GM19193 (cell line): Measurements from ENCODE around the gene ADAMTS18.

Experiments used
- POLR2A ChIP-seq: IDR thresholded peaks from 4 replicates; pipeline ENCODE4 v1.6.1; 2011; ENCODE audit not compliant: insufficient read depth, insufficient read length; ENCODE audit errors: extremely low read depth

ADAMTS18 gene

DNA sequence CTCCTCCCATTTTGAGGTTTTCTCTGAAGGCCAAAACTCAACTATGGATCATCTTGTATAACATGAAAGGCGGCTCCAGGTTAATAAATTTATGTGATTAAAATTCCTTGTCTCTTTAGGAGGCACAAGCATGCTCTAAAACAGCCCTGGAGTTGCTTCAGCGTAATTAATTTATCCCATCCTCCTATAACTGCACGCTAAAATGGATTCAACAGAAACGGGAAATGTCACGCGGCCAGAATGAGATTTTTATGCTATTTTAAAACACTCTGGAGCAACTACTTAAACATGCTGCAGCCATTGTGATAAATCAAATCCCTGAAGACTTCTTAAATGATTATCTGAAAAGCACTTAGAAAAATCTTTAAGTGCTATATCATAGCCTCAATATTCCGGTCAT, 106.6 kb downstream of the ADAMTS18 start:
- TF ChIP-seq POLR2A, result no peak

DNA sequence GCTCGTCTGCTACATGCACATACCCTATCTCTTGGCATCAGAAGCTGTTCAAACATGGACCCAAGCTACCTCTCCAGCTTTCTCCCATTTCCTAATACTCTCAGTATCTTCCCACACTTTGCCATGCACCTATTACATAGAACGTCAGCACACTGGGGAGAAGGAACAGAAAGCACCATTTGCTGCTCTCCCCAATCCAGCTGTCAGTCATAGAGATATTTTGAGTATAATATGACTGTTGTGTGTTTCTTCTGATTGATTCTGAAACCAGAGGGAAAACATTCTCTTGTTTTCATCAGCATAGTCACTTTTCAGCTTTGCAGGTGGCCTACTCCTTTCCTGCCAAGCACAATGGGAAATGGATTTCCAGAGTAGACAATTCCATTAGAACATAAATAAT, 107.1 kb downstream of the ADAMTS18 start:
- no peak for TF ChIP-seq POLR2A

DNA sequence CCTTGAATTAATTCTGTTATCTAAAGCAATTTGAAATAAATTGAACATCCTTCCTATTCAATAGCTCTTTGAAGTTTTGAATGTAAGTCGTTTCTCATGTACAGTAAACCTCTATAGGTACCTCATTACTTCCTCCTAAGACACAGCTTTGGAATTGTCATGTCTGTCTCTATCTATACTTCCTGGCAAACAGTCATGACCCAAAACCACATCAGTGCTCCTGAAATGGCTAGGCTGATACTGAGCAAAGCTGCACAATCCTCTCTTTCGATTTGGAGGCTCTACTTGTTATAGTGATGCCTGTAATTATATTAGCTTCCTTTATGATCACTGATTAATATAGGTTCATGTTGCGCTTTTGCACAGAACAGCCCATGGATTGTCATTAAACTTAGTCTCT, 110.1 kb downstream of the ADAMTS18 start:
- no peak for TF ChIP-seq POLR2A

DNA sequence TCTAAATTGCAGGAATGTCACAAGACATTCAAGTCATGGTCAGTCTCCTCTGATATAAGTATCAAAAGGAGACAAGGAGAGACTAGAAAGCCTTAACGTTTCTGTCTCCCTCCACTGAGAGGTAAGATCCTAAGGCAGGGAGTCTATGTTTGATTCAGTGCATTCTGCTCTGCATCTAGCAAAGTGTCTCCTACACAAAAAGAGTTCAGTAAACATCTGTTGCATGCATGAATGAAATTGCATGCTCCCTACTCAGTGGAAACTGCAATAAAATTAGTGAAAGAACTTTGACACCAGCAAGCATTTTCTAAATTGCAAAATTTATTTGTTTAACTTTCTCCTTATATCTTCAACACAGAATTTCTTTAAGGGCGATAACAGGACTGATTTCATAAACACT, 111.1 kb downstream of the ADAMTS18 start:
- no peak for TF ChIP-seq POLR2A

DNA sequence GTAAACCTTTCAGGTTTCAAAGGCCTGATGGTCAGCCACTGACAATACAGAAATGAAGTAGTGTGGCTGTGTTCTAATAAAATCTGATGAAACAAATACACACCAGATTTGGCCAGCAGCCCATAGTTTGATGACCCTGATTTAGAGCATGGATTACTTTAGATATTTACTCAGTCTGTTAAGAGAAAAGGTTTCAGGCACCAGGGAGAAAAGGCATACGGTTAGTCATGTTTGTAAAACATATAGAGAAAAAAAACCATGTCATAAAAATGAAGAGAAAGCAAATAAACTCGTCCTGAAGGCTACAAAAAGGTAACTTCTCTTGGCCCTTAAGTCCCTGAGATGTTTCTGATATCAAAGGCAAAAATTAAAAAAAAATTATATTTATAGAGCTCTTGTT, 112.1 kb downstream of the ADAMTS18 start:
- TF ChIP-seq POLR2A, result no peak

DNA sequence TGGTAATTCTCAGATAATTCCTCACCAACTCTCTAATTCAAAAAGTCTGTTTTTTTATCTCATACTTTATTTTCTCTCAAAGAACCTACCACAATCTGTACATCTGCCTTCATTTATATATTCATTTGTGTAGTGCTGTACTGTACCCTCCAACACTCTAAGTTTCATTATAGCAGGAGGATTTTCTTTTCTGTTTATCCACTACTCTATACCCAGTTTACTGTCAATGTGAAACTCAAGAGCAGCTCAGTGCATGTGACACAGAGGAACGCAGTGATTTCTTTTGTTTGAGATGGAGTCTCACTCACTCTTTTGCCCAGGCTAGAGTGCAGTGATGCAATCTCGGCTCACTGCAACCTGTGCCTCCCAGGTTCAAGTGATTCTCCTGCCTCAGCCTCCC, 117.8 kb downstream of the ADAMTS18 start:
- TF ChIP-seq POLR2A, result no peak

DNA sequence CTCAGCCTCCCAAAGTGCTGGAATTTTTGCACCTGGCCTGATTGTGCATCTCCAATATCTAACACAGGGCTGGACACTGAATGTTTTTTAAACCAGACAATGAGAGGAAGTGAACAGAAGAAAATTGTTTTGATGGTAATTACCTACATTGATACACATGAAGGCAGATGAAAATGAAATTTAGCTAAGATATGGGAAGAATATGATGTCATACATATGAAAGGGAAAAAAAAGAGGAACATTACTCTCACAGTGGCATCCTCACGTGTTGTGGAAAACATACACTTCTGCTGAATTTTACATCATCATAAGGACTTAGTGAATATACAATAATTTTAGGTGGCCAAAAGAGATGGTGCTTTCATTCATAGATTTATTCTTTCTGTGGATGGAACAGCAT, 124.0 kb downstream of the ADAMTS18 start:
- TF ChIP-seq POLR2A, result no peak

DNA sequence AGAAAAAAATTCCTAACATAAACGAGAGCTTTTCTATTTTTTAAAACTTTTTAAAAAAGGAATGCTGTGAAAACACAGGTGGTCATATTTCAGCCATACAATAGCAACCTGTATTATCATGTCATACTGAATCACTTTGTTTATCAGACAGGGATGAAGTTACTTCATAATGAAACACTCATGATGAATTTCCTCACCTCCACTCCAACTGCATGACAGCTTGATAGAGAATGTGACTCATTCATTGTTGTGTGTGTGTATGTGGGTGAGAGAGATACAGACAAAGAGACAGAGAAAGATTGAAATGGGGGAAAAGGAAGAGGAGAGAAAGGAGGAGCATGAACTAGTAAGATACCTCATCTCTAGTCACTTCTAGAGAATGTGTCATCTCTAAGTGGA, 126.7 kb downstream of the ADAMTS18 start:
- TF ChIP-seq POLR2A, result no peak

DNA sequence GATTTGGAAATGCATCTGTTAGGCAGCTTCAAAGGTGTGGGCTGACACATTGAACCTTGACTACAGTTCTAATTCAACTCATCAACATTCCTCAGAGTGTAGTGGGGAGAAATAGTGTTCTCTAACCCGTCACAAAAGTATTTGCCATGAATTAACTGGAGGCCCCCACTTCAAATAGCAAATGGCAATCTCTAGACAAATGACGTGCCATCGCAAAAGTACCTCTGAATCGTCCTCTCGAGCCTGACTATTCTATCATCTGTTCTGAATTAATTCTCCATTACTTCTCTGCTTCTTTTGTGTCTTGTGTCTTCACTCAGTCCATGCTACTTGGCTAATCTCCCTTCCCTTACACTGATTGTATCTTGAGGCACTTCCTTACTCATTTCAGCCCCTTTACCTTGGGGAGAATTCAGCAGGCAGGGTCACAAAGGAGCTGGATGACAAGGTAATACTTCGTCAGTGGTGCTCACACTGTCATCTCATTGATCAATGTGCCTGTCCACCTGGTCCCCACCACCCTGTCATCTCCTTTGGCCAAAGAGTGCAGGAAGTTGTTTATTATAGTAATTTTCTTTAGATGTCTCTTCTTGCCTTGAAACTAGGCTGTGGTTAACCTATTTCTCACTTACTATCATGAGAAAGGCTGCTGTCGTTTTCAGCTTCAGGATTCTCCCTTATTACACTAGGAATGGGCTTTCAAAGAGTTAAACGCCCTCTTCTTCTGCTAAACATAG, 127.2 kb downstream of the ADAMTS18 start:
- no peak for TF ChIP-seq POLR2A

DNA sequence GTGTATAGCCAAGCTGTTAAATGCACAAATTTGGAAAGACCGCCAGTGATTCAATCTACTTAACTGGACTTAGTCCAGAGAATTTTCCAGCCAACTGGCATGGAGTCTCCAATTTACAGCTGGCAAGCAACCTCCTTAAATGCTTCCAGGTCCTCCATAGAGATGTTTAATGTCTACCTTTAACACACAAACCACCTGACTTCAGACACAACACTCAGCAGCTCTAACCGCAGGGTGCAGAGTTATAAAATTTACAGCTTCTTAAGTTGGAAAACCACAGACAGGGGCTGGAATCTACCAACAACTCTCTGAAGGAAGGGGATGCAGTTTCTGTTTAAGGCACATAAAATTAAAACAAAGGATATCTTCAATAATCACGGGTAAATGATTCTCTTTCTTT, 128.8 kb downstream of the ADAMTS18 start:
- no peak for TF ChIP-seq POLR2A

DNA sequence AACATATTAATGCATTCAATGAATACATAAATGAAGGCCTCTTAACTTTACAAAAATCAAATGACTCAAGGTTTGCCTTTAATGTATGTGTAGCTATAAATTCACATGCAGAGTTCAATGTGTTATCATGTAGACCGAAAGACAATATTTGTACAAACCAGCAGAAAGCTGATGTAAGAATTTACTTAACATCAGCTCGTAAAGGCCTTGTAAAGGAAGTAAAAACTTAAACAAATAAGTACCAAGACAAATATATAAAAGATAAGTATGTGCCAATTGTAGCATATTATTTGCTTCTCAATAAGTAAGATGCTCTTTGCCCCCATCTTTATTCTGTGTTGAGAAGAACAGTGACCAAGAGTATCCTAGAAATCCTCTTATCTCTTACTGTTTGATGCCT, 130.0 kb downstream of the ADAMTS18 start:
- TF ChIP-seq POLR2A, result no peak

DNA sequence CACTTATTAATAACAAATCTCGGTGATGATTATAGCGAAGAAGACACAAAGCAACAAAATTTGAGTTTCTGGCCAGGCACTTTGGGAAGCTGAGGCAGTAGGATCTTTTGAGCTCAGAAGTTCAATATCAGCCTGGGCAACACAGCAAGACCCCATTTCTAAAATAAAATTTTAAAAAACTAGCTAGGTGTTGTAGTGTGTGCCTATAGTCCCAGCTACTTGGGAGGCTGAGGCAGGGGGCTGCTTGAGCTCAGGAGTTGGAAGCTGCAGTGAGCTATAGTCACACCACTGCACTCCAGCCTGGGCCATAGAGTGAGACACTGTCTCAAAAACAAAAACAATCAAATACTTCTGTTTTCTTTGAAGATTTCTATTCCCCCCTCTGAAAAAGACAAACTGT, 130.7 kb downstream of the ADAMTS18 start:
- no peak for TF ChIP-seq POLR2A

DNA sequence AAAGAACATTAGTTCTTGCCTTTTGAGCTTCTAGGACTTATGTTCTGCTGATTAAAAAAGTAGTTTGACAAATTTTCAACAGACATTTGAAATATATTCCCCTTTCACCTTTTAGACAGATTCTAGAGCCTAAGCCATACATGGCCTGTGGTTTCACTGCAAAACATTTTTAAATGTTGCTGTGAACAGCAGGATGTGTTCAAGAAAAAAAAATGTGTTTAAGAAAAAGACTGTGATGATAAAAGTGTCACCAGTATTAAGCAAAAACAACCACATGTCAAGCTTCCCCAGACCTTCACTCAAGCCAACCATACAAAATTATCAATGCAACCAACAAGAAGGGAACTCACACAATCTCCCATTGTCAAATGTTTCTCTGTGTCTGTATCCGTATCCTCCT, 132.2 kb downstream of the ADAMTS18 start:
- no peak for TF ChIP-seq POLR2A

DNA sequence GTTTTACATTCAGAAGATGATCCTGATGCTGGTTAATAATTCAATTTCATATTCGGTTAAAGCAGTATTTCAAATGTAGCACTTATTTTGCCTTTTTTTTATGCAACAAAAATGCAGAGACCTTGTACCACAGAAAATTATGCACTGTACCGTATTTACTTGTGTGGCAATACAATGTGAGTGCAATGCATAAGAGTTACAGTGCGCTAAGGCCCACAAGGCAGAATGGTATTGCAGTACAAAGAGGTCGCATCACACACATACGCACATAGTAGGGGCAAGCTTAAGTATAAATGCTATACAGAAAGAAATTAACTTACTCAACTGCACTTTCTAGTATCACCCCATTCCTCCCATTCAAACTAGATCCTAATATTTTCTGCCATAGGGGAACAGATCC, 132.6 kb downstream of the ADAMTS18 start:
- TF ChIP-seq POLR2A, result no peak

DNA sequence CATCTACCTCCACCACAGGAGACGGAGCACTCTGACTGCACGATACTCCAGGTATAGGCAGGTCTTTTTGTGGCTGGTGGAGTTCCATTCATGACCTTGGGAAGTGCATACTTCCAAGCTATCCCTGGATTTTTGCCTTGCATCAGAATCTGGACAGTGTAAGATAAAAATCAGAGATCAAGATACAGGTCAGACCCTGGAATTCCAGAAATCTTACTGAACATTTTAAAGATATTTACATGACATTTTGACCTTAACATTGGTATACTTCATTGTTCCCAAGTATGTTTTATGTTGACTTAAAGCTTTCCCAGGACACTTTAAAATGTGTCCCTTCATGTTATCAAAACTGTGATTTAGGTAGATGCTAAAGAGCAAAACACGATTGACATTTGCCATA, 134.6 kb downstream of the ADAMTS18 start:
- TF ChIP-seq POLR2A, result no peak

DNA sequence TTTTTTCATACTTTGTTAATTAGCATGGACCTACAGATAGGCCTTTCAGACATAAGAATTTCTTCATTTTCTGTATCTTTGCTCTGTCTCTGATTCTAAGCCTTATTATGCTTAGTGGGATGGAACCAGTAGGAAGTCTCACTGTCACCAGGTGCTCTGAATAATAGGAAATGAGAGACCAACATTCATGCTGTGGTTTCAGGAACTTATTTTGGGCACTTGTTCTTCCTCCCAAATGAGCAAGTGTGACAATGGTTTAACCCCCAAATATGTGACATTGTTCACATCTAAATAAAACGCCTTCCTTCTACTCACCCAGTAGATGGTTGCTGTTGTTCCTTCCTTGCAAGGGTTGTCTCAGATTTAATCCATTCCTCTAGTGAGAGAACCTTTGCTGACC, 135.4 kb downstream of the ADAMTS18 start:
- TF ChIP-seq POLR2A, result no peak
